HG02678 (cell line): ENCODE measurements around the gene MSX1.

Experiments
- ATAC-seq: cut with Tn5 transposase; IDR thresholded peaks from one replicate; pipeline ENCODE4 v1.9.1; 2021; ENCODE audit warnings: mild to moderate bottlenecking, moderate library complexity; ENCODE audit not compliant: unreplicated experiment

MSX1 gene

GRCh38 chr4:4838936-4839810 lies 20.3 kb upstream of the MSX1 start:
- no peak for ATAC-seq

- no peak for ATAC-seq
These were observed 19.1 kb upstream of the MSX1 start for GRCh38 chr4:4840351-4840750.

- ATAC-seq: no peak
These were observed 18.3 kb upstream of the MSX1 start for GRCh38 chr4:4841156-4841555.

- no peak for ATAC-seq
These were observed 16.7 kb upstream of the MSX1 start for GRCh38 chr4:4842476-4843441.

- no peak for ATAC-seq
These were observed 15.7 kb upstream of the MSX1 start for GRCh38 chr4:4843635-4844291.

- ATAC-seq: no peak
These were observed 14.4 kb upstream of the MSX1 start for GRCh38 chr4:4845027-4845426.

GRCh38 chr4:4847011-4847410 lies 12.5 kb upstream of the MSX1 start:
- no peak for ATAC-seq

GRCh38 chr4:4848540-4848939 lies 10.9 kb upstream of the MSX1 start:
- ATAC-seq: no peak

- ATAC-seq: no peak
These were observed 10.4 kb upstream of the MSX1 start for GRCh38 chr4:4849106-4849505.

GRCh38 chr4:4849524-4850193 lies 9.8 kb upstream of the MSX1 start:
- ATAC-seq: no peak

GRCh38 chr4:4851081-4851480 lies 8.4 kb upstream of the MSX1 start:
- no peak for ATAC-seq

- no peak for ATAC-seq
These were observed 7.6 kb upstream of the MSX1 start for GRCh38 chr4:4851906-4852305.

- ATAC-seq: peak; percentile 68
These were observed 6.7 kb upstream of the MSX1 start for GRCh38 chr4:4852591-4853362.

GRCh38 chr4:4853371-4853823 lies 6.1 kb upstream of the MSX1 start:
- ATAC-seq: peak; percentile 16

- ATAC-seq: no peak
These were observed 5.4 kb upstream of the MSX1 start for GRCh38 chr4:4853921-4854648.

- no peak for ATAC-seq
These were observed 4.7 kb upstream of the MSX1 start for GRCh38 chr4:4854649-4855295.

- no peak for ATAC-seq
These were observed 4.0 kb upstream of the MSX1 start for GRCh38 chr4:4855301-4856070.
